ENCODE data around the gene ID4.

DNA sequence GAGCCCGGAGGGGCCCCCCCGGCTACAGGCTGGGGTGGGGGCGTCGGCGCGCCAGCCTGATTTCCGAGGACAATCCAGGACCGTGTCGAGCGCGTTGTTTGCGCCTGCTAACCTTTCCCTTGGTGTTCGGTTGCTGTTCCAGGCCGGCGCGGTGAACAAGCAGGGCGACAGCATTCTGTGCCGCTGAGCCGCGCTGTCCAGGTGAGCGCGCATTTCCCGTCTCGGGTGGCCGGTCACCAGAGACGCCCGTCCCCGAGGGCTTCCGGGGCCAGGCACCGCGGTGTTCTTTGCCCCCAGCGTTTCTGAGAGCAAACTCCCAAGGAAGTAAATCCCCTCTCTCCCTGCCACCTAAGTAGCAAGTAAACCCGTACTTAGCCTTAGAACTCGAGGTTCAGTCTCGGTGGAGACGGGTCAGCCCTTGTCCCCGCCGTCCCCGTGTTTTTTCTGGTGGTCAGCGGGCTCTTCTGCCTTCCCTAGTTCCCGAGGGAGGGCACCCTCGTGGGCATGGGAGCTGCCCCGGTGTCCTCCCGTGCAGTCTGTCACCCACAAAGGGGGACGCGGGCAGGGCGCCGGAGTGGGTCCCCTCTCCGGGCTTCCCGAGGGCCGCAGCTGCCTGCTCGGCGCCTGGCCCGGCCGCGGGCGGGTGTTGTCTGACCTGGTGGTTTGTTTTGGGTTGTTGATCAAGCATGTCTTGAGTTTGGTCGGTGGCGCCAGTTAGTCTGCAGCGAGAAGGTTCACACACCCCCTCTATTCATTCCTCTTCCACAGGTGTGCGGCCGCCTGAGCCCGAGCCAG lies 1.5 kb downstream of the ID4 start:
- TF ChIP-seq, protein P1, sequence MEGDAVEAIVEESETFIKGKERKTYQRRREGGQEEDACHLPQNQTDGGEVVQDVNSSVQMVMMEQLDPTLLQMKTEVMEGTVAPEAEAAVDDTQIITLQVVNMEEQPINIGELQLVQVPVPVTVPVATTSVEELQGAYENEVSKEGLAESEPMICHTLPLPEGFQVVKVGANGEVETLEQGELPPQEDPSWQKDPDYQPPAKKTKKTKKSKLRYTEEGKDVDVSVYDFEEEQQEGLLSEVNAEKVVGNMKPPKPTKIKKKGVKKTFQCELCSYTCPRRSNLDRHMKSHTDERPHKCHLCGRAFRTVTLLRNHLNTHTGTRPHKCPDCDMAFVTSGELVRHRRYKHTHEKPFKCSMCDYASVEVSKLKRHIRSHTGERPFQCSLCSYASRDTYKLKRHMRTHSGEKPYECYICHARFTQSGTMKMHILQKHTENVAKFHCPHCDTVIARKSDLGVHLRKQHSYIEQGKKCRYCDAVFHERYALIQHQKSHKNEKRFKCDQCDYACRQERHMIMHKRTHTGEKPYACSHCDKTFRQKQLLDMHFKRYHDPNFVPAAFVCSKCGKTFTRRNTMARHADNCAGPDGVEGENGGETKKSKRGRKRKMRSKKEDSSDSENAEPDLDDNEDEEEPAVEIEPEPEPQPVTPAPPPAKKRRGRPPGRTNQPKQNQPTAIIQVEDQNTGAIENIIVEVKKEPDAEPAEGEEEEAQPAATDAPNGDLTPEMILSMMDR (IDR thresholded peaks at IDR 0.05; ENCODE audit: low read length): no peak
- no peak for TF ChIP-seq EZH2phosphoT487 (IDR thresholded peaks at IDR 0.05; ENCODE audit: low read length)

Data from MM.1S (cell line).